Epithelial cell of esophagus (primary cell): ENCODE measurements around the gene VEGFC.

Experiments used
- DNase-seq: peaks from one replicate; pipeline ENCODE4 v3.0.0; 2010; ENCODE audit warnings: low read depth
- H3K4me3 ChIP-seq: 2 replicates; pipeline ENCODE4 v1.5.1; 2011; ENCODE audit warnings: mild to moderate bottlenecking, low read length, control low read depth
- TF ChIP-seq, protein P1 (sequence below): IDR thresholded peaks from 2 replicates; pipeline ENCODE4 v1.5.1; 2011; ENCODE audit warnings: low read depth, mild to moderate bottlenecking, low read length, control low read depth, inconsistent platforms; ENCODE audit not compliant: insufficient read depth; ENCODE audit errors: missing control alignments

VEGFC gene

DNA sequence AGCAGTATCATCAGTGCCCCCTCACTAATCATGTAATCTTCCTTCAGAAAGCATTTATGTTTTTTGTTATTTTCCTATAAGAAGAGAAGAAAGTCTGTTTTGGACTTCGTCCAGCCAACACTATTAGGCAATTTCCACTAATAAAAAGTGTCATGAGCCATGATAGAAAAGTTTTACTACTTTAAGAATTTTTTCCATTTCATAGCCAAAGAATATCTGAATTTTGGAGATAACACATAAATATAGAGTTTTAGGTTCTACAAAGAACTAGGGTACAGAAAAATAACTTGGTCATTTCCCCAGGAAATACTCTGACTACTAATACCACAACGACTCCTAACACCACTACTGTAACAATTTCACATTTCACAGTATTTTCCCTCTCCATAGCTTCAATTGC is 41.8 kb upstream of the VEGFC start:
- DNase-seq: no peak
- H3K4me3 ChIP-seq: no peak overlapping the region
- TF ChIP-seq, protein P1, sequence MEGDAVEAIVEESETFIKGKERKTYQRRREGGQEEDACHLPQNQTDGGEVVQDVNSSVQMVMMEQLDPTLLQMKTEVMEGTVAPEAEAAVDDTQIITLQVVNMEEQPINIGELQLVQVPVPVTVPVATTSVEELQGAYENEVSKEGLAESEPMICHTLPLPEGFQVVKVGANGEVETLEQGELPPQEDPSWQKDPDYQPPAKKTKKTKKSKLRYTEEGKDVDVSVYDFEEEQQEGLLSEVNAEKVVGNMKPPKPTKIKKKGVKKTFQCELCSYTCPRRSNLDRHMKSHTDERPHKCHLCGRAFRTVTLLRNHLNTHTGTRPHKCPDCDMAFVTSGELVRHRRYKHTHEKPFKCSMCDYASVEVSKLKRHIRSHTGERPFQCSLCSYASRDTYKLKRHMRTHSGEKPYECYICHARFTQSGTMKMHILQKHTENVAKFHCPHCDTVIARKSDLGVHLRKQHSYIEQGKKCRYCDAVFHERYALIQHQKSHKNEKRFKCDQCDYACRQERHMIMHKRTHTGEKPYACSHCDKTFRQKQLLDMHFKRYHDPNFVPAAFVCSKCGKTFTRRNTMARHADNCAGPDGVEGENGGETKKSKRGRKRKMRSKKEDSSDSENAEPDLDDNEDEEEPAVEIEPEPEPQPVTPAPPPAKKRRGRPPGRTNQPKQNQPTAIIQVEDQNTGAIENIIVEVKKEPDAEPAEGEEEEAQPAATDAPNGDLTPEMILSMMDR: no peak

DNA sequence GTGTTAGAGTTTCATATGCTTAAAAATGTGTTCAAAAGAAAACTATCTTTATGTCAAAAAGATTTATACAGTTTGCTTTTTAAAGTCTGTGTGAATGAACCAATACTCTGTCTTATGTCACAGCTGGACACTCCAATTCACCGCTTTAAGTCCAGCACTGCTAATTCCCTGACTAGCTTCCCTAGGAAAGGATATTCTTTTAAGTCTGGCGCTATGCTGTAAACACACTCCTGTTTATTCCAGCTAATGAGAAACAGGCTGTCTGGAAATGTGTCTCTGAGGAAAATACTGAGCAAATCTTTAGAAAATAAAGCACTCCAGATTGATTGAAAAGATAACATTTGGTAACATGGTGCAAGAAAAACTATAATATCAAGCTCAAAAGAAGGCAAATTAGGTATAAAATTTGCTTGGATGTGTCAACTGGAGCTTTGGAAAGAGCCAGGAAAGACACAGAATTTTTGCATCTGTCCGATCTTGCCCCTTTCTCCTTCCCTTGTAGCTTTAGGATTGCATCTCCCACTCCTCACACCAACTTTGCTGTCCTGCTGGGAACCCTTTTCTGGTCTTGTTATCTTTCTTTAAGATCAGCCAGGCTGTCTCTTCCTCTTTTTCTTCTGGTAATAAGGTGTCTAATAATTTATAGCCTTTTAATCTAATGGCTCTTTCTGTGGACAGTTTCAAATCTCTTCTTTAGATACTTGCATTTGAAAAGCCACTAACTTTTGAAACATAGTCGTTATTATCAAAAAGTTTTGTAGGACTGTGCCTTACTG is 40.9 kb upstream of the VEGFC start:
- no peak for DNase-seq
- TF ChIP-seq, protein P1: no peak
- H3K4me3 ChIP-seq: no peak overlapping the region

DNA sequence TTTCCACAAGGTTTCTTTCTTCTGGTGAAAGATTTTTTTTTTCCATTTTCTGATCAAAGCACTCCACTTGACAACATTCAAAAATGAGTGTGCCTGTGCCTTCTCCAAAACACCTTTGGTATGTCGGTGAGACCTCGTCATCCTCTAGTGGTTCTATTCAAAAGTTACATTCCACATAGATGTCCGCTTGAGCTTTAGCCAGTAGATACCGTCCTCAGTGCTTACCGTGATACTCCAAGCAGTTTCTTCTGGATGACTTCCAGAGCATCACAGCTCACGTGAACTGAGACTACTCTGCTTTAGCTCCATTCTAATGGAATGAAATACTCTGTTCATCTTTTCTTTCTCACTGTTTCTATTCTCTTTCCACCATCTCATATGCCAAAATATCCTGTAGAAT is 38.2 kb upstream of the VEGFC start:
- no peak for DNase-seq
- no peak overlapping the region for H3K4me3 ChIP-seq
- TF ChIP-seq, protein P1: no peak

DNA sequence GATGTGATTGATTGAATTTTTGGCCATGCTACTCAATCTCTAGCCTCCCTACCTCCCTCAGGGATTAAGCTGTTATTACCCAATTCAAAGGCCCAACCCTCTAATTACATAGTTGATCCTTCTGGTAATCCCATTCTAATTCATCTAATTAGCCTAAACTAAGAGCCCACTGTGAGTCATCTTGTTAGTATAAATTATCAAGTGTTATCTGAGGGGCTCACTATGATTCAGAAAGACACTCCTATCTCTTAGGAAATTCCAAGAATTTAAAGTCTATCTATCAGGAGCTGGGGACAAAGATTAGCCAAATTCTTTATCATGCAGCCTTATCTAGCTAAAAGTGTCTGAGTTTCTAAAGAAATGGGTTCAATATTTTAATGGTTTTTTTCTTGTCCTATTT is 32.9 kb upstream of the VEGFC start:
- TF ChIP-seq, protein P1: no peak

DNA sequence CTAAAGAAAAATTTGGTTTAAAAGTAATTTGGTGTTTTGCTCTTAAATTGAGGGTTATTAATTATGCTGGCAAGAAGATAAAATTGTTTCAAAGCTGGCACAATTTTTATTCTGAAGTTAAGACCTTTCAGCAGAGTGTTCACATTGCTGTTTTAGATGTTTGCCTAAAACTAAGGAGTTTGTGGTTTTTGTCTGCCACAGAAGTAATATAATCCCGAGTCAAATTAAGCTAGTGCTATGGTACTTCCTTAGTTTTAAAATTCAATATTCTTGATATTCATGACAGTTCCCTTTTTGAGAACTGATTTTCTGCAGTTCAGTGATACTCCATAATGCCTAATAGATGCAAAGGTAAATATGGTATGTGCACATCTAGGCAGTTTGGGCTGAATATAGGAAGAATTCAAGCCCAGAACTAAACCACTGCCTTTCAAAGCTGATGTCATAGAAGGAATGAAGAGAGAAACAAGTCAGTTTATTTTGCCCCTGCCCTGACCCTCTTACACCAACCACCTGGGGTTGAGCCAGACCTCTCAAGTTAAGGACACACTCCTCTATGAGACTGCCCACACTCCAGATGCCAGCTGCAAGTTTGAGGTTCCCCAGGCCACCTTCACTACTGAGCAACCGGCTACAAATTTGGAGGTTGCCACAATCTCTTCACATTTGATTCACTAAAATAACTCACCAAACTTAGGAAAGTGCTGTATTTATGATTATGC is 32.1 kb upstream of the VEGFC start:
- no peak for DNase-seq
- no peak overlapping the region for H3K4me3 ChIP-seq
- TF ChIP-seq, protein P1: no peak

More for the DNA sequence above, 32.9 kb upstream of the VEGFC start:
- DNase-seq: no peak
- no peak overlapping the region for H3K4me3 ChIP-seq

DNA sequence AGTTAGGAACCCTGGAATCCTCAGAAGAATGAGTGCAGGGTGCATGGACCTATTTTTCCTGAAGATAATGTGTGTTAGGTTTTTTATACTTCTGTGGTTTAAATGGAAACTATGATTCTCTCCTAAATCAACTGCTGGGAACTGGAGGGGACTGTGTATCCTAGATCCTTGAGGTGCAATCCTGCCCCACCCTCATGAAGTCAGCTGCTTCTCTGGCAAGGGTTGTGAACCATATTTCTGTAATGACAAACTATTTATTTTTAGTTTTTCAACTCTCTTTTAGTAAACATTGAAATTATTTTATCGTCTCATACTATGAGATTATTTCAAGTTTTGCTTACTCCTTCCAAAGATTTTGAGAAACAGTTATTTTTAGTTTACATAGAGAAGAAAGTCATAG is 25.8 kb upstream of the VEGFC start:
- TF ChIP-seq, protein P1: no peak
- DNase-seq: no peak
- no peak overlapping the region for H3K4me3 ChIP-seq
